ENCODE results near the gene REPIN1. TPM values are rescaled to one million over a fixed set of nuclear protein-coding genes. Genes with fewer than 3 reads are reported as not detected.

REPIN1 gene
- total RNA-seq, 2 experiments from 2014 or later, result 40.9 to 43.1 TPM

GRCh38 chr7:150339409-150339809, 29.2 kb upstream of the REPIN1 start:
- ChIA-PET POLR2A (no interaction called here), CTCF (no interaction called here)
- ATAC-seq, result no peak

DNA sequence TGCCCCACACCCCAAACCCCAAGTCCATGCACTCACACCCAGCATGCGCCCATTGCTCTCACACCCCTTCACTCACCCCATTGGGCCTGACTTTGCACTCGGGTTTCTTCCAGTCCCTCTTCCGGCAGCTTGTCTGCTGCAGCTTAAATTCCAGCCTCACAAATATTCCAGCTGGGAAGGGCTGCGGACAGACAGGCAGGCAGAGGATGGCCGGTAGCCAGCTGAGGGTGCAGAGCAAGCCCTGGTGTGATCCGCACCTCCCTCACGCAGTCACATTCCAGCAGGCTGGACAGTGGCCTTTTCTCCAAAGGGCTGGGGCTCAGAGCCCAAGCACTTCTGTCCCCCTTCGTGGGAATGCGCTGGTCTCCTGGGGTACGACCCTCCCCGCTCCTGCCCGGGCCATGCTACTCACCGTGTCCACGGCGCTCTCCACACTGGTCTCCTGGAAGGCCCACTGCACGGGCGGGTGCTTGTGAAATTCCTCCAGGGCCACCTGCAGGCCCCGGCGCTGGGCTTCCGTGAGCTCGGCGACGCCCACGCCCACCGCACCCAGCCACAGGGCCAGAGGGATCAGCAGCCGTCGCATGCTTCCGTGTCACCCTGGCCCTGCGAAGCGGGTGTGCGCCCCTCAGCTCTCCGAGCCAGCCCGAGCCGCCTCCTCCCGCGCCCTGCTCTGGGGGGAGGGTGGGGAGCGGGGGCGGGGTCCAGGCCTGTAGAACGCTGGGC, 28.4 kb upstream of the REPIN1 start:
- ATAC-seq, result no peak
- H3K4me3 Mint-ChIP-seq, result no peak overlapping the region
- ChIA-PET POLR2A (no interaction called here), CTCF (interaction anchor here (0.9 kb wide), 1 partner anchor 16 kb away, joined by 3 read pairs; no protein-coding TSS in a partner anchor)
- H3K27me3 Mint-ChIP-seq (ENCODE audit: low read depth), result peaks cover 24% of the 10 kb centered on the region
- no peak for DNase-seq
- H3K36me3 Mint-ChIP-seq (ENCODE audit: low read depth), result peaks cover 5% of the 10 kb centered on the region
- H3K4me1 Mint-ChIP-seq (ENCODE audit: low read depth), result peaks cover 14% of the 10 kb centered on the region
- no peaks in the 10 kb centered on the region for H3K9me3 Mint-ChIP-seq (ENCODE audit: insufficient read depth)
- H3K27ac Mint-ChIP-seq, result no peak overlapping the region

More at GRCh38 chr7:150339409-150339809, 29.2 kb upstream of the REPIN1 start:
- no peak overlapping the region for H3K4me3 Mint-ChIP-seq
- no peaks in the 10 kb centered on the region for H3K9me3 Mint-ChIP-seq (ENCODE audit: insufficient read depth)
- peaks cover 24% of the 10 kb centered on the region for H3K27me3 Mint-ChIP-seq (ENCODE audit: low read depth)
- peaks cover 14% of the 10 kb centered on the region for H3K4me1 Mint-ChIP-seq (ENCODE audit: low read depth)
- no peak overlapping the region for H3K27ac Mint-ChIP-seq
- H3K36me3 Mint-ChIP-seq (ENCODE audit: low read depth), result peaks cover 5% of the 10 kb centered on the region
- DNase-seq, result no peak

- CTCF ChIA-PET, result interaction anchor here (0.9 kb wide), 1 partner anchor 15 kb away, joined by 3 read pairs; no protein-coding TSS in a partner anchor
- H3K9me3 Mint-ChIP-seq (ENCODE audit: insufficient read depth), result no peaks in the 10 kb centered on the region
- no peak overlapping the region for H3K27ac Mint-ChIP-seq
- no peak overlapping the region for H3K4me3 Mint-ChIP-seq
- peaks cover 5% of the 10 kb centered on the region for H3K36me3 Mint-ChIP-seq (ENCODE audit: low read depth)
- peaks cover 14% of the 10 kb centered on the region for H3K4me1 Mint-ChIP-seq (ENCODE audit: low read depth)
- POLR2A ChIA-PET, result no interaction called here
- ATAC-seq, result no peak
- no peak for DNase-seq
- peaks cover 24% of the 10 kb centered on the region for H3K27me3 Mint-ChIP-seq (ENCODE audit: low read depth)
Measured at GRCh38 chr7:150340875-150341262, 27.8 kb upstream of the REPIN1 start.

DNA sequence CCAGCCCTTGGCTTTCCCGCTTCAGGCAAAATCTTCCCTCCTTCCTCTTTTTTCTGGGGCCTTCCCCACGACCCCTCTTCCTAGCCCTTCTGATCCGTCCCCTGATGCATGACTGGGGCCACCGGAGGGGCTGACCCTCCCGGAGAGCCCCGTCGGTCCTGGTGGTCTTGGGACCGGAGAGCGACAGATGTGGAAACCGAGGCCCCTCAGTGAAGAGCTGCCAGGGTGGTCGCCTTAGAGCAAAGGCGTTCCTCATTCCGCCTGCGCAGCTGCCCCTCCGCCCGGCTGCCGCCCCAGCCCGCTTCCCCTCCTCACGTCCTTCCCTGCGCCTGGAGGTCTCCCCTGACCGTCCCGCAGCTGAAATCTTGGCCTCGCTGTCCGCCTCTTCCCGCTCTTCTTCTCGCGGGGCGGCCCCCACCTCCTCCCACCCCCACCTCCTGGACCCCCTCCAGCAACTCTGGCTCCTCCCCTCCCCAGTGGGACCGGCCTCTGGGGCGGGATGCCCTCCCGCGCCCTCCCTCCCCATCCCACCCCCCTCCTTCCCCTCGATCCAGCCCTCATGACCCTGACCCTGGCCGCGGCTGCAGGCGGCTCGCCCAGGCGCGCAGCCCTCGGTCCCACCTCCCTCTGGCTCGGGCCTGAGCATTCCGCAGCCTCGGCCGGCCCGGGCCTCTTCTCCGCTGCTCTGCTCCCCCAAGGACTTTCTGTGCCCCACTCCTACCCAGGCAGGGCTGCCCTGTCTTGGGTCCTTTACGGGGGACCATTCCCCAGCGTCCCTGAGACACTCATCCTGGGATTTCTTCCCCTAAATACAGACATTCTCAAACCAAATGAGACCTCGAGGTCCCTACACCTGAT, 27.1 kb upstream of the REPIN1 start, which contains the start of gene RARRES2:
Gene RARRES2, minus strand, starts transcription at position 367 of the 858 bp plus-strand sequence. CDS start 1,020 bp downstream, outside the sequence.
- CTCF ChIA-PET, result no interaction called here
- ATAC-seq, result no peak

DNA sequence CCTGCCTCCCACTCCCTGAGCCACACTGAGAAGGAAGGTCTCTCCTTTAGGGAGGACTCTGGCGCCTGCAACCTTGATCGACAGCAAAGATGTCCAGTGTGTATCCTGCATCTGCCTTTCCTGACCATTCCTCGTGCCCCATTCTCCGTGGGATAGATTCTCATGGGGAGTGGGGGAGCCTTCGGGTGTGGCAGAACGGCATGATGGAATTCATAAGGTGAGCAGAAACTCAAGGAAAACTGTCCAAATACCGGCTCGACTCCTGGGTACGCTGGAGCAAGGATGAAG, 26.6 kb upstream of the REPIN1 start:
- POLR2A ChIA-PET, result interaction anchor here (0.7 kb wide), 1 partner anchor 374 kb away, joined by 3 read pairs; no protein-coding TSS in a partner anchor
- DNase-seq, result no peak
- H3K27ac Mint-ChIP-seq, result no peak overlapping the region

More for the DNA sequence above, 27.1 kb upstream of the REPIN1 start, which contains the start of gene RARRES2:
- Mint-ChIP-seq H3K36me3 (ENCODE audit: low read depth) (peaks cover 5% of the 10 kb centered on the region), H3K4me1 (ENCODE audit: low read depth) (peaks cover 14% of the 10 kb centered on the region), H3K27me3 (ENCODE audit: low read depth) (peaks cover 29% of the 10 kb centered on the region), H3K27ac (no peak within 1 kb of the TSS), H3K4me3 (no peak within 1 kb of the TSS), H3K9me3 (ENCODE audit: insufficient read depth) (no peaks in the 10 kb centered on the region)
- DNase-seq, result no peak
- POLR2A ChIA-PET, result interaction anchor here (0.7 kb wide), 1 partner anchor 374 kb away, joined by 3 read pairs; no protein-coding TSS in a partner anchor

GRCh38 chr7:150343225-150343624, 25.4 kb upstream of the REPIN1 start:
- CTCF ChIA-PET, result interaction anchor here (1.4 to 2.1 kb wide), 2 partner anchors 11 to 12 kb away, joined by 3 to 7 read pairs; no protein-coding TSS in a partner anchor
- Mint-ChIP-seq H3K9me3 (ENCODE audit: insufficient read depth) (no peaks in the 10 kb centered on the region), H3K4me3 (no peak overlapping the region), H3K4me1 (ENCODE audit: low read depth) (peaks cover 14% of the 10 kb centered on the region), H3K27ac (no peak overlapping the region), H3K27me3 (ENCODE audit: low read depth) (peaks cover 35% of the 10 kb centered on the region), H3K36me3 (ENCODE audit: low read depth) (peaks cover 5% of the 10 kb centered on the region)
- POLR2A ChIA-PET, result no interaction called here
- no peak for ATAC-seq
- DNase-seq, result no peak

More for the DNA sequence above, 26.6 kb upstream of the REPIN1 start:
- Mint-ChIP-seq H3K4me3 (no peak overlapping the region), H3K27me3 (ENCODE audit: low read depth) (peaks cover 33% of the 10 kb centered on the region), H3K9me3 (ENCODE audit: insufficient read depth) (no peaks in the 10 kb centered on the region), H3K4me1 (ENCODE audit: low read depth) (peaks cover 14% of the 10 kb centered on the region), H3K36me3 (ENCODE audit: low read depth) (peaks cover 5% of the 10 kb centered on the region)
- no peak for ATAC-seq
- CTCF ChIA-PET, result no interaction called here

DNA sequence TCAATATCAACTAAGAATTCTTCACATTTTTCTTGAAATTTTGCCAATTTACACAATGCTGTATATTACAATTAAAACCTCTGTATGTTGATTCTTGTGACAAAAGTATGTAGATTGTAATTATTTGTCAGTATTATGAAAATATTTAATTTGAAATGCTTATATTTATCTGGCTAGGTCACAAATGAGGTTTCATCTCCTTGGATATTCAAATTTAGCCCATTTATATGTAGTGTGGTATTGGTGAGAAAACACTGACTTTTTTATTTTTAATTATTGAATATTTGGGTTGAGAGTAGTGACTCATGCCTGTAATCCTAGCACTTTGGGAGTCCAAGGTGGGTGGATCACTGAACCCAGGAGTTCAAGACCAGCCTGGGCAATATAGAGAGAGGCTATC, 24.3 kb upstream of the REPIN1 start:
- peaks cover 5% of the 10 kb centered on the region for H3K36me3 Mint-ChIP-seq (ENCODE audit: low read depth)
- DNase-seq, result no peak
- H3K27ac Mint-ChIP-seq, result no peak overlapping the region
- peaks cover 12% of the 10 kb centered on the region for H3K4me1 Mint-ChIP-seq (ENCODE audit: low read depth)
- peaks cover 35% of the 10 kb centered on the region for H3K27me3 Mint-ChIP-seq (ENCODE audit: low read depth)
- no peak for ATAC-seq
- ChIA-PET CTCF (interaction anchor here (2.1 kb wide), 1 partner anchor 11 kb away, joined by 7 read pairs; no protein-coding TSS in a partner anchor), POLR2A (no interaction called here)
- no peak overlapping the region for H3K4me3 Mint-ChIP-seq
- H3K9me3 Mint-ChIP-seq (ENCODE audit: insufficient read depth), result no peaks in the 10 kb centered on the region

DNA sequence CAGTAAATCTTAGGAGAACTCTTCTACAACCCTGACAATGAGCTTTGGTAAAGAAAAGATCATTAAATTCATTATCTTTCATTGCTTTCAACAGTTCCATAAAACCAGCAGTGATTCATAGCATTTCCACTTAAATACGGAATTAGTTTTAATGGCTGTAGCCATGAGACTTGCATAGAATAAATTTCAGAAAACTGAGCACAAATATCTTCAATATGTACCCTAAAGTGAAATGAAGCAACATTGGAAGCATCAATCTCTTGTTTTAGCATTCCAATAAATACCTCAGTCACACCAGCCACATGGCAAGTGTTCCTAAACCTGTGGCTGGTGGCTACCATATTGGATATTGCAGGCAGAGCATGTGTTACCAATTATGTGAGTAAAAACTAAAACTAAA, 23.6 kb upstream of the REPIN1 start:
- peaks cover 30% of the 10 kb centered on the region for H3K27me3 Mint-ChIP-seq (ENCODE audit: low read depth)
- peaks cover 5% of the 10 kb centered on the region for H3K36me3 Mint-ChIP-seq (ENCODE audit: low read depth)
- H3K4me1 Mint-ChIP-seq (ENCODE audit: low read depth), result peaks cover 5% of the 10 kb centered on the region
- H3K9me3 Mint-ChIP-seq (ENCODE audit: insufficient read depth), result no peaks in the 10 kb centered on the region
- no peak overlapping the region for H3K27ac Mint-ChIP-seq
- no peak for DNase-seq
- POLR2A ChIA-PET, result no interaction called here
- H3K4me3 Mint-ChIP-seq, result no peak overlapping the region
- CTCF ChIA-PET, result interaction anchor here (1.2 to 1.3 kb wide), 2 partner anchors 9 to 434 kb away, joined by 3 read pairs; no protein-coding TSS in a partner anchor
- ATAC-seq, result no peak

- Mint-ChIP-seq H3K27me3 (ENCODE audit: low read depth) (peaks cover 24% of the 10 kb centered on the region), H3K4me1 (ENCODE audit: low read depth) (no peaks in the 10 kb centered on the region), H3K4me3 (no peak overlapping the region), H3K27ac (no peak overlapping the region), H3K9me3 (ENCODE audit: insufficient read depth) (no peaks in the 10 kb centered on the region), H3K36me3 (ENCODE audit: low read depth) (peaks cover 4% of the 10 kb centered on the region)
- ATAC-seq (no peak), DNase-seq (no peak)
- POLR2A ChIA-PET, result no interaction called here
- CTCF ChIA-PET, result interaction anchor here (1.1 to 3.1 kb wide), 2 partner anchors 9 to 15 kb away, joined by 3 to 9 read pairs; no protein-coding TSS in a partner anchor
Measured at GRCh38 chr7:150346922-150347321, 21.7 kb upstream of the REPIN1 start.

DNA sequence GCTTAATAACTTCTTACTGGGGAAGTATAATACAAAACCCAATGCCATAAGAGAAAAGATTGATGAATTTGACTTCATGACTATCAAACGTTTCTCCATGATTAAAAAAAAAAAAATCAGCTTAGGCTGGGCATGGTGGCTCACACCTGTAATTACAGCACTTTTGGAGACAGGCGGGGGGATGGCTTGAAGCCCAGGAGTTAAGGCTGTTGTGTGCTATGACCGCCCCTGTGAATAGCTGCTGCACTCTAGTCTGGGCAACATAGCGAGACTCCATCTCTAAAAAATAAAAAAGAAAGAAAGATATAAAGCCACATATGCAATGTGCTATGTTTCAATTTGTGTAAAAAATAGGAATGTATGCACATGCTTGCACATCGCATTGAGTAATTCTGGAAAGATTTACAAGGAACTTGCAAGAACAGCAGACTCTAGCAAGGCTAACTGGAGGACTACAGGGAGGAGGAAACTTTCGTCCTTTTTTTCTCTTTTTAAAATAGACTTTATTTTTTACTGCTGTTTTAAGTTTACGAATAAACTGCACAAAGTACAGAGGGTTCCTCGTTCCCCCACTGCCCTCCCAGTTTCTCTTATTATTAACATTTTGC, 16.9 kb upstream of the REPIN1 start:
- POLR2A ChIA-PET, result no interaction called here
- Mint-ChIP-seq H3K36me3 (ENCODE audit: low read depth) (no peaks in the 10 kb centered on the region), H3K9me3 (ENCODE audit: insufficient read depth) (no peaks in the 10 kb centered on the region), H3K27ac (no peak overlapping the region), H3K4me3 (no peak overlapping the region), H3K4me1 (ENCODE audit: low read depth) (peaks cover 7% of the 10 kb centered on the region), H3K27me3 (ENCODE audit: low read depth) (peaks cover 7% of the 10 kb centered on the region)
- no peak for ATAC-seq
- no peak for DNase-seq
- CTCF ChIA-PET, result no interaction called here

DNA sequence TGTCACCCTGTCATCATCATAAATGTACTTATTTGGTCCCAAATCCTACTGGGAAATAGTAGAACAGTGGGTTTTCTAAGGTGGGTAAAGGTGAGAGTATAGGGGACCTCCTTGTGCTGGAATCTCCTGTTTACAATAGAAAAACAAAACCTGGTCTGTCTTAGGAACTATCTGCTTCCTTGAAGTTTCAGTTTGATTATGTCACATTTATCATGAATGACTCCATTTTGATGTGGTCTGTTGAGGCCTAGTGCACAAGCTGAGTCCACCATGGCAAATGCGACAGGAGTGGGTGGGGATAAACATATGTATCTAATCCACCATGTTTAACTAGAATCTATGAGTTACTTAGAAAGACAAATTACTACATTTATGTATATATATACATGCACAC, 13.0 kb upstream of the REPIN1 start:
- POLR2A ChIA-PET, result interaction anchor here (1.2 kb wide), 1 partner anchor 22 kb away, joined by 3 read pairs; no protein-coding TSS in a partner anchor
- Mint-ChIP-seq H3K4me1 (ENCODE audit: low read depth) (peaks cover 41% of the 10 kb centered on the region), H3K4me3 (no peak overlapping the region), H3K27me3 (ENCODE audit: low read depth) (peaks cover 7% of the 10 kb centered on the region), H3K27ac (no peak overlapping the region), H3K36me3 (ENCODE audit: low read depth) (peaks cover 3% of the 10 kb centered on the region), H3K9me3 (ENCODE audit: insufficient read depth) (no peaks in the 10 kb centered on the region)
- ATAC-seq (no peak), DNase-seq (no peak)
- CTCF ChIA-PET, result interaction anchor here (0.6 to 4.8 kb wide), 18 partner anchors 9 to 401 kb away, joined by 3 to 36 read pairs (median 7); partner anchors contain the start of genes REPIN1 and ZNF775
